Type B pancreatic cell (in vitro differentiated cells): ENCODE results near the gene SOCS1. TPM values are rescaled to one million over a fixed set of nuclear protein-coding genes. Genes with fewer than 3 reads are reported as not detected.

Experiments used
- DNase-seq: peaks from one replicate; pipeline ENCODE4 v3.0.0; 2021; ENCODE audit warnings: mixed read lengths; ENCODE audit not compliant: unreplicated experiment; ENCODE audit errors: extremely low spot score
- H3K27ac Mint-ChIP-seq: 2 replicates; pipeline ENCODE4 v1.8.0; 2021; ENCODE audit warnings: mild to moderate bottlenecking, mixed read lengths
- H3K27me3 Mint-ChIP-seq: 2 replicates; pipeline ENCODE4 v1.8.0; 2021; ENCODE audit warnings: mixed read lengths
- H3K36me3 Mint-ChIP-seq: 2 replicates; pipeline ENCODE4 v1.8.0; 2021; ENCODE audit warnings: mixed read lengths
- H3K4me1 Mint-ChIP-seq: one replicate; pipeline ENCODE4 v1.8.0; 2021; ENCODE audit warnings: mixed read lengths; ENCODE audit not compliant: unreplicated experiment
- H3K4me3 Mint-ChIP-seq: 2 replicates; pipeline ENCODE4 v1.8.0; 2021; ENCODE audit warnings: mild to moderate bottlenecking, mixed read lengths
- H3K9me3 Mint-ChIP-seq: 2 replicates; pipeline ENCODE4 v1.8.0; 2021; ENCODE audit warnings: mixed read lengths
- total RNA-seq: library from RNA; stranded (reverse); gene quantifications from 2 replicates; pipeline ENCODE4 v1.2.1, GENCODE V29; 2021; ENCODE audit warnings: low replicate concordance
- TF ChIP-seq, protein P1 (sequence below): fragments of 200-600 bp; sonication (generic); conservative IDR thresholded peaks from 2 replicates; pipeline ENCODE4 v1.5.0; 2021; ENCODE audit warnings: antibody characterized with exemption, mild to moderate bottlenecking

Gene SOCS1
- total RNA-seq, 1 donor from 2014 or later = 14.5 TPM

DNA sequence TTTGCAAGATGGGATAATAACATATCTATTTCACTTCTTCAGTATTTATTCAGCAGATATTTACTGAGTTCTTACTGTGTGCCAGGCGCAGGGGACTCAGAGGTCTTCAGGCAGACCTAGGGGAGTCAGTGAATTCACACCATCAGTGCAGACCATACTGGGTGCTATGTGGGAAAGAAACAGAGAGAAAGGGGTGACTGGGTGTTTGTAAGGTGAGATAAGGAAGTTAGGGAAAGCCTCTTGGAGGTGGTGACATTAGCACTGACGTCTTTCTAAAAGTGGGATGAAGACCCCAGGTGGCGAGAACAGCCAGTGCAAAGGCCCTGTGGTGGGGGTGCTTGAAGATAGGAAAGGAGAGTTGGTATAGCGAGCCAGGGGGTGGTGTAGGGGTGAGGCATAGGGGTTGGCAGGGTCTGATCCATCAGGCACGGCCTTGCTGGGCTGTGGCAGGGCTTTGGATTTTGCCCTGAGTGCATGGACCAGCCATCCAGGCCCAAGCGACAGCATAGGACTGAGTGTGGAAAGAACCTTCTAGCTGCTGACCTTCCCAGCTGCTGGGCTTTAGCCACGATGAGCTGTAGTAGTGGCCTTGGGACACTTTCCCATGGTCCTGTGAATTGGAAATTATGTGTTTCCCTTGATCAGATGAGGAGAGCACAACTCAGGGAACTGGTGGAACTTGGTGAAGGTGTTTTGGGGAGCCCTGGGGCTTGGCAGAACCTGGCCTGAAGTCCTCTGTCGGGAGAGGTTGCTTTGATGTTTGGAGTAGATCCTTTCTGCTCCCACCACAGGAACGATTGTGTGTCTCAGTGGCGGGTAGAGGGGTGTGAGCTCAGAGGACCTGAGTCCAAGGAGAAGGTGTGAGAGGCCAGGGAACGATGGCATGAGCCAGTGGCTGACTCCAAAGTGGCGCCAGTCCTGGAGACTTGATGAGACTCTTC is 3.9 kb upstream of the SOCS1 start:
- Mint-ChIP-seq H3K4me3 (peak overlapping the region; percentile 50), H3K9me3 (no peaks in the 10 kb centered on the region), H3K36me3 (no peaks in the 10 kb centered on the region), H3K4me1 (peaks cover 11% of the 10 kb centered on the region), H3K27ac (peak overlapping the region; percentile 96), H3K27me3 (no peaks in the 10 kb centered on the region)
- TF ChIP-seq, protein P1, sequence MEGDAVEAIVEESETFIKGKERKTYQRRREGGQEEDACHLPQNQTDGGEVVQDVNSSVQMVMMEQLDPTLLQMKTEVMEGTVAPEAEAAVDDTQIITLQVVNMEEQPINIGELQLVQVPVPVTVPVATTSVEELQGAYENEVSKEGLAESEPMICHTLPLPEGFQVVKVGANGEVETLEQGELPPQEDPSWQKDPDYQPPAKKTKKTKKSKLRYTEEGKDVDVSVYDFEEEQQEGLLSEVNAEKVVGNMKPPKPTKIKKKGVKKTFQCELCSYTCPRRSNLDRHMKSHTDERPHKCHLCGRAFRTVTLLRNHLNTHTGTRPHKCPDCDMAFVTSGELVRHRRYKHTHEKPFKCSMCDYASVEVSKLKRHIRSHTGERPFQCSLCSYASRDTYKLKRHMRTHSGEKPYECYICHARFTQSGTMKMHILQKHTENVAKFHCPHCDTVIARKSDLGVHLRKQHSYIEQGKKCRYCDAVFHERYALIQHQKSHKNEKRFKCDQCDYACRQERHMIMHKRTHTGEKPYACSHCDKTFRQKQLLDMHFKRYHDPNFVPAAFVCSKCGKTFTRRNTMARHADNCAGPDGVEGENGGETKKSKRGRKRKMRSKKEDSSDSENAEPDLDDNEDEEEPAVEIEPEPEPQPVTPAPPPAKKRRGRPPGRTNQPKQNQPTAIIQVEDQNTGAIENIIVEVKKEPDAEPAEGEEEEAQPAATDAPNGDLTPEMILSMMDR = no peak
- no peak for DNase-seq

GRCh38 chr16:11258553-11259492 is 2.8 kb upstream of the SOCS1 start:
- TF ChIP-seq, protein P1 = no peak
- Mint-ChIP-seq H3K27me3 (no peaks in the 10 kb centered on the region), H3K27ac (peak overlapping the region; percentile 96), H3K4me3 (no peak overlapping the region), H3K4me1 (peaks cover 13% of the 10 kb centered on the region), H3K9me3 (no peaks in the 10 kb centered on the region), H3K36me3 (no peaks in the 10 kb centered on the region)
- DNase-seq = no peak

- peak overlapping the region; percentile 95 for H3K27ac Mint-ChIP-seq
- no peak for DNase-seq
- peaks cover 25% of the 10 kb centered on the region for H3K4me1 Mint-ChIP-seq
- TF ChIP-seq, protein P1 = peak; percentile 80
- peaks cover 4% of the 10 kb centered on the region for H3K36me3 Mint-ChIP-seq
- no peaks in the 10 kb centered on the region for H3K27me3 Mint-ChIP-seq
- H3K4me3 Mint-ChIP-seq = peak overlapping the region; percentile 94
- no peaks in the 10 kb centered on the region for H3K9me3 Mint-ChIP-seq
Measured at GRCh38 chr16:11257131-11257938, 1.3 kb upstream of the SOCS1 start.

DNA sequence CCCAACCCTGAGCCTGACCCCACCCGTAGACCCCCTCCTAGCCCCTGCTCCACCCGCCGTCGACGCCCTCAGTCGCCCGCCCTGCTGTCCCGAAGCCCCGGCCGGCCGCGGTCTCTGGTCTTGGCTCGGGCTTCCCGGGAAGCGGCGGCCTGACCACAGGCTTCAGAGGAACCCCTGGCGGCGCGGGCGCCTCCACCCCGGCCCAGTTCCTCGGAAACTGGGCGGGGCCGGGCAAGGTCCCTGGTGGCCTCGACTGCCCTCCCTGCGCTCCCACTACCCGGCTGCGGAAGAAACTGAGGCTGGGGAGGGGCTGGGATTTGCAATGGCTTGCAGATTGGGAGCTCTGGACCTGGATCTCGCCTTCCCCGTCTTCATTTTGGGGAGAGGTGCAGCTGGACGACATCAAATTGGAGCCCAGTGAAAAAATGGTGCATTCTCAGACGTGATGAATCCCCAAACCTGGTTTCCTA is 692 bp upstream of the SOCS1 start:
- H3K36me3 Mint-ChIP-seq = peaks cover 4% of the 10 kb centered on the region
- H3K4me3 Mint-ChIP-seq = peak overlapping the region; percentile 94
- TF ChIP-seq, protein P1 = no peak
- H3K4me1 Mint-ChIP-seq = peaks cover 31% of the 10 kb centered on the region
- no peaks in the 10 kb centered on the region for H3K9me3 Mint-ChIP-seq
- H3K27ac Mint-ChIP-seq = peak overlapping the region; percentile 95
- DNase-seq = peak; percentile 75
- no peaks in the 10 kb centered on the region for H3K27me3 Mint-ChIP-seq
